Hepatocyte (in vitro differentiated cells): ENCODE results near the gene ATAD5. TPM values are rescaled to one million over a fixed set of nuclear protein-coding genes. Genes with fewer than 3 reads are reported as not detected.
"Not testable (repeated sequence)": the region's sequence is repeated elsewhere in the genome, so short reads cannot be mapped to it uniquely, and the experiment has no call there.

Experiments
- DNase-seq: peaks from one replicate; pipeline ENCODE4 v3.0.0-alpha.2; 2016; ENCODE audit warnings: low spot score
- H2AFZ ChIP-seq: fragments of 200-600 bp; sonication (generic); 2 replicates; pipeline ENCODE4 v1.6.0; 2016; ENCODE audit warnings: antibody characterized with exemption, mild to moderate bottlenecking
- H3K27ac ChIP-seq: fragments of 200-600 bp; sonication (generic); 2 replicates; pipeline ENCODE4 v1.5.1; 2016; ENCODE audit warnings: mild to moderate bottlenecking
- H3K27me3 ChIP-seq: fragments of 200-600 bp; sonication (generic); 2 replicates; pipeline ENCODE4 v1.6.1; 2016
- H3K36me3 ChIP-seq: fragments of 200-600 bp; sonication (generic); replicated peaks from 2 replicates; pipeline ENCODE4 v1.5.1; 2016; ENCODE audit warnings: low read depth; ENCODE audit not compliant: insufficient read depth
- H3K4me1 ChIP-seq: fragments of 200-600 bp; sonication (generic); 2 replicates; pipeline ENCODE4 v1.5.1; 2016; ENCODE audit warnings: mild to moderate bottlenecking, moderate library complexity; ENCODE audit not compliant: insufficient read depth
- H3K4me2 ChIP-seq: fragments of 200-600 bp; sonication (generic); 2 replicates; pipeline ENCODE4 v1.6.0; 2016
- H3K4me3 ChIP-seq: fragments of 200-600 bp; sonication (generic); 2 replicates; pipeline ENCODE4 v1.5.1; 2016; ENCODE audit warnings: mild to moderate bottlenecking
- H3K79me2 ChIP-seq: fragments of 200-600 bp; sonication (generic); 2 replicates; pipeline ENCODE4 v1.6.0; 2017; ENCODE audit warnings: mild to moderate bottlenecking
- H3K9me2 ChIP-seq: fragments of 200-600 bp; sonication (generic); replicated peaks from 2 replicates; pipeline ENCODE4 v1.6.0; 2017; ENCODE audit warnings: mild to moderate bottlenecking; ENCODE audit not compliant: insufficient read depth
- H3K9me3 ChIP-seq: fragments of 200-600 bp; sonication (generic); 2 replicates; pipeline ENCODE4 v1.5.1; 2016; ENCODE audit warnings: low read depth, mild to moderate bottlenecking
- H4K20me1 ChIP-seq: fragments of 200-600 bp; sonication (generic); 2 replicates; pipeline ENCODE4 v1.6.0; 2016; ENCODE audit warnings: mild to moderate bottlenecking; ENCODE audit not compliant: insufficient read depth, poor library complexity, severe bottlenecking
- CTCF ChIP-seq: fragments of 200-600 bp; sonication (generic); IDR thresholded peaks from 2 replicates; pipeline ENCODE4 v1.5.1; 2016; ENCODE audit warnings: antibody characterized with exemption, mild to moderate bottlenecking; ENCODE audit not compliant: poor library complexity
- EZH2 ChIP-seq: fragments of 200-600 bp; sonication (generic); IDR thresholded peaks from 2 replicates; pipeline ENCODE4 v1.6.1; 2016; ENCODE audit warnings: antibody characterized with exemption, mild to moderate bottlenecking, borderline replicate concordance
- EZH2phosphoT487 ChIP-seq: fragments of 200-600 bp; sonication (generic); IDR thresholded peaks from one replicate; pipeline ENCODE4 v1.6.1; 2018; ENCODE audit warnings: antibody characterized with exemption, mild to moderate bottlenecking, low read depth, moderate library complexity; ENCODE audit not compliant: unreplicated experiment, severe bottlenecking
- WGBS: methylation state at CpG from one replicate; pipeline ENCODE4 v1.1.6; 2016; ENCODE audit warnings: low lambda C conversion rate; ENCODE audit errors: missing lambda C conversion rate; 5-methylcytosine and 5-hydroxymethylcytosine counted together
- polyA plus RNA-seq: library from polyadenylated mRNA; unstranded; fragments of >200 nt; fragmentation: Nextera tagmentation; extraction: Ambion mirVana; gene quantifications from 2 replicates; pipeline ENCODE4 v1.2.1, GENCODE V29; 2016
- total RNA-seq: library from RNA; depleted of rRNA; stranded (reverse); fragments of >200 nt; gene quantifications from 2 replicates; pipeline ENCODE4 v1.2.3, GENCODE V29; 2014

ATAD5 gene
- total and polyA plus RNA-seq, 2 experiments from 2014 or later: 1.5 to 3.2 TPM

DNA sequence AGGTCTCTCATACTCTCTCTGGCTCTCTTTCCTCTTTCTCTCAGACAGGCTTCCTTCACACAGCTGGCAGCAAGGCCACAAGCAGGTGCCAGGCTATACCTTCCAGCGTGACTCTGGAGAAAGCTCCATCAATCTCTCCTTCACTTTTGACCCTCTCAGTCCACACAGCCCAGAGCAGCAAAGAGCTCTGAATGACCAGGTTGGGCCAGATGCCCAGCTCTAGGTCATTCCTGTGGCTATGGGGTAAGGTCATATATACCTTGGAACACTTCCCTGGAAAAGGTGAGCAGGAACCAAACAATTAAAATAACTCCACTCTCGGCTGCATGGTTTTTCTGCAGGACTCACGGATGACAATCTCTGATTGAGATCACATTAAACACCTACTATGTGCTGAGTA, 98.7 kb downstream of the ATAD5 start:
- Histone ChIP-seq H3K27ac (no peak overlapping the region), H3K79me2 (no peaks in the 10 kb centered on the region), H3K36me3 (no peaks in the 10 kb centered on the region), H3K4me1 (no peaks in the 10 kb centered on the region), H3K9me3 (no peaks in the 10 kb centered on the region), H3K27me3 (no peaks in the 10 kb centered on the region), H2AFZ (no peak overlapping the region), H4K20me1 (no peaks in the 10 kb centered on the region), H3K4me2 (no peak overlapping the region), H3K4me3 (no peak overlapping the region), H3K9me2 (no peaks in the 10 kb centered on the region)
- TF ChIP-seq EZH2 (no peak), CTCF (no peak), EZH2phosphoT487 (no peak)
- 89% methylated on average over 3 of the region's 3 CpGs for WGBS
- DNase-seq: no peak

DNA sequence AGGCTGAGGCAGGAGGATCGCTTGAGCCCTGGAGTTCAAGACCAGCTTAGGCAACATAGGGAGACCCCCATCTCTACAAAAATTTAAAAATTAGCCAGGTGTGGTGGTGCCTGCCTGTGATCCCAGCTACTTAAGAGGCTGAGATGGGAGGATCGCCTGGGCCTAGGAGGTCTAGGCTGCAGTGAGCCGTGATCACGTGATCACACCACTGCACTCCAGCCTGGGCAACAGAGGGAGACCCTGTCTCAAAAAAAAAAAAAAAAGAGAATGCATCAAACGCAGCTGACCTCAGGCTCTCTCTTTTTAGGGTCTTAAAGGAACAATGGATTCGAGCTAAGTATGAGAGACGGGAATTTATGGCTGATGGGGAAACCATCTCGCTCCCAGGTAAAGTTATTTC, 99.8 kb downstream of the ATAD5 start:
- not testable (repeated sequence) for H3K79me2 ChIP-seq, H2AFZ ChIP-seq, H3K4me2 ChIP-seq, H3K9me2 ChIP-seq, H3K27me3 ChIP-seq, H3K27ac ChIP-seq, H4K20me1 ChIP-seq, H3K4me1 ChIP-seq, DNase-seq, H3K36me3 ChIP-seq, H3K4me3 ChIP-seq, H3K9me3 ChIP-seq
- 91% methylated on average over 8 of the region's 8 CpGs for WGBS

- H3K4me1 ChIP-seq: no peaks in the 10 kb centered on the region
- H4K20me1 ChIP-seq: no peaks in the 10 kb centered on the region
- H3K36me3 ChIP-seq: no peaks in the 10 kb centered on the region
- H3K27ac ChIP-seq: no peak overlapping the region
- no peak for DNase-seq
- H3K4me3 ChIP-seq: no peak overlapping the region
- H3K9me3 ChIP-seq: no peaks in the 10 kb centered on the region
- no peaks in the 10 kb centered on the region for H3K27me3 ChIP-seq
- TF ChIP-seq EZH2phosphoT487: no peak
- TF ChIP-seq CTCF: no peak
- TF ChIP-seq EZH2: no peak
- no peaks in the 10 kb centered on the region for H3K79me2 ChIP-seq
- H3K9me2 ChIP-seq: no peaks in the 10 kb centered on the region
- H3K4me2 ChIP-seq: no peak overlapping the region
- H2AFZ ChIP-seq: no peak overlapping the region
- 78% methylated on average over 5 of the region's 5 CpGs for WGBS
Observed at GRCh38 chr17:30933966-30934365, 102.2 kb downstream of the ATAD5 start.

DNA sequence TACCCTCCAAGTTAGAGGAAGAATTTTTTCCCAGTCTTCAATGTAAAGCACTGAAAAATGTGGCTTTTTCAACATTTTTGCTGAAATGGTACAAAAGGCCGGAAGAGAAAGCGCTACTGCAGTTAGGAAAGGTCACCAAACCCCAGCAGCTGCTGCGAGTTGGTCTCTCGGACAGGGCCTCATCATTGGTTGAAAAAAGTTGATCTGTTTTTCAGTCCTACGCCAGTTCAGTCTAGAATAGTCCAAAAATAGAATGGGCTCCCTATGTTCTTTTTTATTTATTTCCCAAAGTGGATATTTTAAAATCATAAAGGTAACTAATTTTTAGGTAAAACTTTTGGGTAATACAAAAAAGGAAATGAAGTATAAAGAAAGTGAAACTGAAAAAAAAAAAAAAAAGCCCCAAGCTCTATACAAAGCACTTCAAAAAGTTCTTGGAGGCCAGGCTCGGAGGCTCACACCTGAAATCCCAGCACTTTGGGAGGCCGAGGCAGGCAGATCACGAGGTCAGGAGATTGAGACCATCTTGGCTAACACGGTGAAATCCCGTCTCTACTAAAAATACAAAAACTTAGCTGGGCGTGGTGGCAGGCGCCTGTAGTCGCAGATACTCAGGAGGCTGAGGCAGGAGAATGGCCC, 107.4 kb downstream of the ATAD5 start:
- Histone ChIP-seq H3K27ac (no peak overlapping the region), H2AFZ (no peak overlapping the region), H3K4me1 (no peaks in the 10 kb centered on the region), H3K9me3 (no peaks in the 10 kb centered on the region), H3K4me3 (no peak overlapping the region), H3K27me3 (no peaks in the 10 kb centered on the region), H3K9me2 (no peaks in the 10 kb centered on the region), H3K4me2 (no peak overlapping the region), H3K36me3 (no peaks in the 10 kb centered on the region), H4K20me1 (no peaks in the 10 kb centered on the region), H3K79me2 (no peaks in the 10 kb centered on the region)
- DNase-seq: no peak
- TF ChIP-seq CTCF (no peak), EZH2phosphoT487 (no peak), EZH2 (no peak)
- WGBS: 92% methylated on average over 13 of the region's 13 CpGs
